Immature natural killer cell (primary cell): ENCODE data around the gene TNFAIP6. TPM values are rescaled to one million over a fixed set of nuclear protein-coding genes. Genes with fewer than 3 reads are reported as not detected.
A peak's percentile ranks its signal among the peaks of the same experiment; 100 is the strongest.
"Not testable (repeated sequence)": the region's sequence is repeated elsewhere in the genome, so short reads cannot be mapped to it uniquely, and the experiment has no call there.

Source experiments
- DNase-seq, 3 donors: peaks; one replicate each; pipeline ENCODE4 v3.0.0; 2022; ENCODE audit warnings: mixed read lengths in 1 of 3
- H3K27ac Mint-ChIP-seq, 6 donors: one replicate each; pipeline ENCODE4 v1.8.0; 2020; ENCODE audit warnings: mixed read lengths in 6 of 6, mild to moderate bottlenecking in 5 of 6, inconsistent platforms in 4 of 6, moderate library complexity in 3 of 6
- H3K27me3 Mint-ChIP-seq, 3 donors: one replicate each; pipeline ENCODE4 v1.8.0; 2020 to 2021; ENCODE audit warnings: low read depth in 3 of 3, mild to moderate bottlenecking in 3 of 3, mixed read lengths in 3 of 3, moderate library complexity in 3 of 3, inconsistent platforms in 1 of 3
- H3K36me3 Mint-ChIP-seq, 3 donors: one replicate each; pipeline ENCODE4 v1.8.0; 2020; ENCODE audit warnings: mixed read lengths in 3 of 3, inconsistent platforms in 2 of 3, mild to moderate bottlenecking in 2 of 3
- H3K4me1 Mint-ChIP-seq, 2 donors: one replicate each; pipeline ENCODE4 v1.8.0; 2020; ENCODE audit warnings: inconsistent platforms in 2 of 2, mild to moderate bottlenecking in 2 of 2, mixed read lengths in 2 of 2, moderate library complexity in 1 of 2
- H3K4me3 Mint-ChIP-seq, 5 donors: one replicate each; pipeline ENCODE4 v1.8.0; 2020; ENCODE audit warnings: mild to moderate bottlenecking in 5 of 5, mixed read lengths in 5 of 5, inconsistent platforms in 3 of 5, moderate library complexity in 3 of 5
- H3K9me3 Mint-ChIP-seq, 6 donors: one replicate each; pipeline ENCODE4 v1.8.0; 2020; ENCODE audit warnings: mild to moderate bottlenecking in 6 of 6, mixed read lengths in 6 of 6, inconsistent platforms in 4 of 6, moderate library complexity in 3 of 6
- polyA plus RNA-seq, 3 donors: library from polyadenylated mRNA; unstranded; fragments of 300-500 nt; fragmentation: Illumina TruSeq; gene quantifications; one replicate each; pipeline ENCODE4 v1.2.3, GENCODE V29; 2021

The TNFAIP6 gene
- polyA plus RNA-seq, 3 donors from 2014 or later, result not detected

- DNase-seq, result no peak
- Mint-ChIP-seq H3K4me1 (peaks cover 26 to 31% of the 10 kb centered on the region in 2 donors), H3K36me3 (no peaks in the 10 kb centered on the region), H3K27me3 (peaks cover 0 to 2% (median 0%) of the 10 kb centered on the region in 3 donors), H3K9me3 (no peaks in the 10 kb centered on the region), H3K4me3 (peak overlapping the region; percentile 90 to 98 (median 95)), H3K27ac (peak overlapping the region; percentile 84 to 95 (median 94))
These were observed 53.1 kb downstream of the TNFAIP6 start for GRCh38 chr2:151410485-151410834.

GRCh38 chr2:151417650-151418049 is 60.3 kb downstream of the TNFAIP6 start:
- DNase-seq, result no peak
- Mint-ChIP-seq H3K27me3 (peaks cover 0 to 1% (median 0%) of the 10 kb centered on the region in 3 donors), H3K9me3 (no peaks in the 10 kb centered on the region), H3K27ac (no peak overlapping the region), H3K36me3 (peaks cover 9 to 21% (median 11%) of the 10 kb centered on the region in 3 donors), H3K4me3 (no peak overlapping the region), H3K4me1 (peaks cover 11 to 25% of the 10 kb centered on the region in 2 donors)

GRCh38 chr2:151421681-151422080 is 64.3 kb downstream of the TNFAIP6 start:
- Mint-ChIP-seq H3K4me1 (peaks cover 16 to 44% of the 10 kb centered on the region in 2 donors), H3K36me3 (peaks cover 17 to 35% (median 21%) of the 10 kb centered on the region in 3 donors)
- H3K27ac Mint-ChIP-seq, H3K27me3 Mint-ChIP-seq, H3K4me3 Mint-ChIP-seq, H3K9me3 Mint-ChIP-seq, DNase-seq: not testable (repeated sequence)

- H3K27ac Mint-ChIP-seq, result peak overlapping the region in 5 of 6 donors; percentile 2 to 65 (median 51)
- no peaks in the 10 kb centered on the region for H3K9me3 Mint-ChIP-seq
- H3K27me3 Mint-ChIP-seq, result peaks cover 0 to 1% (median 0%) of the 10 kb centered on the region in 3 donors
- peaks cover 14 to 31% (median 16%) of the 10 kb centered on the region in 3 donors for H3K36me3 Mint-ChIP-seq
- H3K4me1 Mint-ChIP-seq, result peaks cover 15 to 39% of the 10 kb centered on the region in 2 donors
- no peak overlapping the region for H3K4me3 Mint-ChIP-seq
- DNase-seq, result no peak
These were observed 65.6 kb downstream of the TNFAIP6 start for GRCh38 chr2:151422917-151423439.

GRCh38 chr2:151423760-151424159 is 66.4 kb downstream of the TNFAIP6 start:
- no peak for DNase-seq
- Mint-ChIP-seq H3K27me3 (peaks cover 0 to 1% (median 0%) of the 10 kb centered on the region in 3 donors), H3K4me1 (peaks cover 18 to 44% of the 10 kb centered on the region in 2 donors), H3K36me3 (peaks cover 16 to 37% (median 19%) of the 10 kb centered on the region in 3 donors), H3K4me3 (no peak overlapping the region), H3K27ac (peak overlapping the region in 5 of 6 donors; percentile 11 to 67 (median 58)), H3K9me3 (no peaks in the 10 kb centered on the region)

Other genes starting within 250 kb of the TNFAIP6 start
- gene RBM43, start 95.7 kb upstream of the TNFAIP6 start, polyA plus RNA-seq, result 1 to 10 TPM in 2 of 3 donors, under 1 TPM in 1; 0.83 to 3.8 (median 1.6) TPM
- gene NMI, start 67.9 kb upstream of the TNFAIP6 start, polyA plus RNA-seq, result 10 to 100 TPM; 46.9 to 66.0 (median 56.1) TPM
- gene RIF1, start 52.3 kb downstream of the TNFAIP6 start, polyA plus RNA-seq, result 10 to 100 TPM; 10.3 to 32.7 (median 14.2) TPM